Amniotic epithelial cell (primary cell): ENCODE data around the gene SERPINB3.
"Not testable (repeated sequence)": the region's sequence is repeated elsewhere in the genome, so short reads cannot be mapped to it uniquely, and the experiment has no call there.

Source experiments
- DNase-seq: peaks from one replicate; pipeline ENCODE4 v3.0.0-alpha.2; 2010; ENCODE audit warnings: low read depth

SERPINB3 gene

DNA sequence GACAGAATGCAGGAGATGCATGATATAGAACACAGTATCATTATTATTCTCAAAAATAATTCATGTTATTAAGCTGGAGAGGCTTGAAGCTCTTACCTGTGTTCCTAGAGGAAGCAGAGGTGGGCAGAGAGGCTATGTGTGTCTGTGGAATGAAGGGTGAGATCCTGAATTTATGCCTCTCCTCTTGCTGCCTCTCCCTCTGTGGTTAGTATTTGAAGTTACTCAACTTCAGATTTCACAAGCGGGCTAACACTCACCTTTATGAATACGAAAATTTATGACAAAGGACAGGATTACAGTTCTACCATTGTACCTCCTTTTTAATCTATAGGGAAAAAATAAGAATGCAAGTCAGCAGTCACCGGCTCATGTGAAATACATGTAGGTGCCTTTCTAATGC, at the start of gene SERPINB3:
Gene SERPINB3, minus strand, starts transcription at position 144 of the 400 bp plus-strand sequence. CDS start 677 bp downstream, outside the sequence.
- not testable (repeated sequence) for DNase-seq

DNA sequence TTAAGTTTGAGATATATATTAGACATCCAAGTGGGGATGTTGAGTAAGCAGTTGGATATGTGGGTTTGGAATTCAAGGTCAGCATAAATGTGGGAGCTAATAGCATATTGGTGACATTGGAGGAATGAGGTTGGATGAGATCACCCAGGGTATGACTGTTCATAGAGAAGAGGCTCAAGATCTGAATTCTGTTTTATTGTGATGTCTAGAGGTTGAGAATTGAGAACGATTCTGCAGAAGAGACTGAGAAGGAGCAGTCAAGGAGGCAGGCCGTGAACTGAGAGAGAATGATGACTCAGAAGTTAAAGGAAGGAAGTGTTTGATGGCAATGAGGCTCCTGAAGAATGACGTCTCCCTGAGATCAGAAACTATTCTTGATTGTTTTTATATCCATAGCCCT, 47.0 kb upstream of the SERPINB3 start:
- DNase-seq: peak; percentile 51

DNA sequence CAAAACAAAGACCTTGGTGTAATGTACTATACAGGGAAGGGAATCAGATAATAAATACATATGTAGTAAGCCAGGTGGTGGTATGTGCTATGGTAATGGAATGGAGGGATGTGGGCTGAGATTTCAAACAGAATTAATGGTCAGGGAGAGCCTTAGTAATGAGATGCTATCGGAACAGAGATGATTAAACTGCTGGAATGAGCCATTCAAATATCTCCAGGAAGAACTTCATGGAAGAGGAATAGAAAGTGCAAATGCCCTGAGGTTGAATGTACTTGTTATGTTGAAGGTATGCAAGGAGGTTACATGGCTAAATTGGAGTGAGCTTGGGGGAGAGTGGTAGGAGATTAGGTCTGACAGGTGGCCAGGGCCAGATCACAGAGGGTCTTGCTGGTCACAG, 46.1 kb upstream of the SERPINB3 start:
- no peak for DNase-seq

DNA sequence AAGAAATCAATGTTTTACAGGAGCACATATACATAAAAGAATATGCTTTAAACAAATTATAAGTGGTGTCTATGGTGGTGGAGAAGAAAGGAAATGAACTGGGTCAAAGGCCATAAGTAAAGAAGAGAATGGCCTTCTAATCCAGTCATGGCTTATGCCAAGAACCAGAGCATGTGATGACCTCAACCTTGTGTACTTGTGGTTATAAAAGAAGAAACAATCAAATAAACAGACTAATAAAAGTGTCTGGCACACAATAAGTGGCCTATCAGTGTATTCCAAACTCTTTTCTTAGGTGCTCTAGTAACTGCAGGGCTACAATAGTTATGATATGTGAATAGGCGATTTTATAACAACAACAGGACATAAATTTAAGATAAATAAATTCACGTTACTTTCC, 43.7 kb upstream of the SERPINB3 start:
- no peak for DNase-seq

DNA sequence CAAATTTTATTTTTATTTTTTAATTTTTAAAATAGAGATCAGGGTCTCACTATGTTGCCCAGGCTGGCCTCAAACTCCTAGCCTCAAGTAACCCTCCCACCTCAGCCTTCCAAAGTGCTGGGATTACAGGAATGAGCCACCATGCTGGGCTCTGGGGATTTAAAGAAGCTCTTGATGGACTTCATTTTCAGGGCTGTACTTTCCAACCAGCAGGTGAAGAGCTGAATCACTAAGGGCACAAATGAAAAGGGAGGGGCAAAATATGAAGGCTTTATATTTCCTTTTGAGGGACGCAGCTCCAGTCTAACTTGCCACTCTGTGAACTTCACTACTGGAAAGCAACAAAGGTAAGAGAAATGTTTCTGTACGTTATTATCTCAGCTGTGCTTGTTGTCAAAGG, 41.0 kb upstream of the SERPINB3 start, which contains the start of gene SERPINB11:
Gene SERPINB11, plus strand, starts transcription at position 301 of the 400 bp plus-strand sequence. CDS start 7,234 bp downstream, outside the sequence.
- DNase-seq: no peak

DNA sequence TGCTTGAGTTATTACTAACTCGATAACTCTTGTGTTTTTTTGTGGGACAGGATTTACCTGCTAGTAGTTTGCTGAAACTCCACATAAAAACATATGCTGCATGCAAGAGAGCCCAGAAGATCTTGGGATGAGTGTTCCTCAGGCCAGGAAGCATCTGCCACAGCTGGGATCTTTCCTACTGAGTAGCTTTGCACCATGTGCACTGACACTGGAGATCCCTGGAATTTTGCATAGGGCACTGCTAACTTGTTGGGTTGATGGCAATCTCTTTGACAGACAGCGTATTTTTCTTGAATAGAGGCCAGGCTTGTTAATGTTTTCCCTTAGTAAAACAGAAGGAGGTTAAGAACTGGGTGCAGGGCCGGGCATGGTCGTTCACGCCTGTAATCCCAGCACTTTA, 40.3 kb upstream of the SERPINB3 start:
- no peak for DNase-seq

DNA sequence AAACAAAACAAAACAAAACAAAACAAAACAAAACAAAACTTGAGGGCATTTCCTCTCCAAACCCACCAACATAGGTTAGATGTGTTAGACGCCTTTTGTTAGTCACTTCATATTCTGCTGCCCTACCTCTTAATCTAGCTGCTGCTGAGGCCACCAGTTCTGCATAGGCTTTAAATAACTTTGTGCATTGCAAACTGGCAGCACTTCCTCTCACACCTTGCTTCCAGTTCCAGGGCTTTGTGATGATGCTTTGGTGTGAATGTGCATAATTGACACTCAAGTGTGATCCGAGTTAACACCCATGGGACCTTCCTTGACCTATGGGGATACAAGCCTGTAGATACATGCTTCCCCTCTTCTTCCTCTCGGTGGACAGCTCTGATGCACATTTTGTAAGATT, 38.8 kb upstream of the SERPINB3 start:
- DNase-seq: no peak

DNA sequence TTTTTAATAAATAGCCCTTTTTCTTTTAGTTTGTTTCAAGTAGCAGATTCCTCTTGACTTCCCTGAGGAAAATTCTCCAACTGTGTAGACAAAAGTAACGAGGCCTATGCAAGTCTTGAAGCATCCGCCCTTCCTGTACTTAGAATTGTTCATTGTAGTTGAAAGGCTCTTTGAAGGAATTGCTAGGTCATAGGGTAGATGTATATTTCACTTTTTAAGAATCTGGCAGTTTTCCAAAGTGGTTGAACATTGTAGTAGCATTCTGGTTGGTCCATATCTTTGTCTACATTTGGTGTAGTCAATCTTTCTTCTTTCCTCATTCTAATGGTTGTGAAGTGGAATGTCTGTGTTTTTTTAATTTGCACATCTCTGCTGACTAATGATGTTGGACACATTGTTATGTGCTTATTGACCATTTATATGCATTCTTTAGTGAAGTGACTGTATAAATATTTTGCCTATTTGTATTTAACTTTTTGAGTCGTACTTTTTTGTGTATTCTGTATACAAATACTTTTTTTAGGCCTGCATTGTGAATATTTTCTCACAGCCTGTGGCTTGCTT, 35.5 kb upstream of the SERPINB3 start:
- no peak for DNase-seq

DNA sequence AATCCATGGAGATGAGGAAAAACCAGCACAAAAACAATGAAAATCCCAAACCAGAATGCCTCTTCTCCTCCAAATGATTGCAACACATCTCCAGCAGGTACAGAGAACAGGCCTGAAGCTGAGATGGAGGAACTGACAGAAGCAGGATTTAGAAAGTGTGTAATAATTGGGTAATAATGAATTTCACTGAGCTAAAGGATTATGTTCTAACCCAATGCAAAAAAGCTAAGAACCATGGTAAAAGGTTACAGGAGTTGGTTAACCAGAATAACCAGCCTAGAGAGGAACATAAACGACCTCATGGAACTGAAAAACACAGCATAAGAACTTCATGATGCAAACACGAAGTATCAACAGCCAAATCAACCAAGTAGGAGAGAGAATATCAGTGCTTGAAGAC, 27.4 kb upstream of the SERPINB3 start:
- DNase-seq: no peak

DNA sequence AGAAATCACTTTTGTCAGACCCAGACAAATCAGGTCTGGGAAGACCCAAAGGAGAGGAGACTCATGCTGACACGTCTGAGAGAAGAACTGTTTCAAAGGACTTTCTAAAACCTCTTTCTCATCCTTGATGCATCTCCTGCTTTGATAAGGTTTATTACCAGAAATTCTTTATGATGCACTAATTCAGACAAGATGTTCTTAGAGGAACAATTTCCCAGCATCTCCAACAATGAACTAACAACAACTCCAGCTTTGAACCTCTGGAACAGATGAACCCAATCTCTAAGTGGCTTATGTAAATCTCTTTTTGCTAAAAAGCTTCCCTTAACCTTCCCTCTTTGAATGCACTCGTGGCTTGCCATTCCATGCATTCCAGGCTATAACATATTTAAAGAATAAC, 25.2 kb upstream of the SERPINB3 start:
- DNase-seq: no peak

DNA sequence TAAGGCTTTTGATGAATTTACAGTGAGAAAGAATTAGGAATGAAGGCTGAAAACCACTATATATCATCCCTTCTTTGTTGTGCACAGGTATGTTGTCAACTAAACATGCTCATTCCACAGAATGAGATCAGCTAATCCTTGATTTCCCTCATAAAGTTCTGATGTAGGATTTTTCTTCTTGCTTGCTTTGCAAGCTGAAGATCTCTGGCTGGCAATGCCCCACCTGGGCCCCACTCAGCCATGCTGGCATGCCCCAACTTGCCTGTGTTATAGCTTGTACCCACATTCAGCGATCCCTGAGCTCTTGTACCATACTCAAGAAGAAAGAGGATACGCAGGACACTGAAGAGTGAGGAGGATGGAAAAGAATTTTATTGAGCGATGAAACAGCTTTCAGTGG, 23.0 kb upstream of the SERPINB3 start:
- DNase-seq: no peak

DNA sequence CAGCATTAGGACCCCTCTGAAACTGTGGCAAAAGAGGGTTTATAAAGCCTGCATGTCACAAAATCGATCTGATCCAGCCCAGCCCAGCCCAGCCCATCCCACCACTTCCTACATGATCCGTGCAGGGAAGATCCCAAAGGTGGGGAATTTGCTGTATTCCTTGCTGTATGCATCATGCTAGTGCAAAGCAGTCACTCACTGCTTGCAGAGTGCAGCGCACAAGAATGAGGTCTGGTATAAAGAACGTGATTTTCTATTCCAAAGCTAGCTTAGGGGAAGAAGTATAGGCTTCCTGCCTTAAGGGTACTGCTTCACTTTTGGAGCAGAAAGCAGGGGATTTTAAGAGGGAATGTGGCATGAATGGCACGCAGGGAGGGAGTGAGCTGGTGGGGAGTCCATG, 22.2 kb upstream of the SERPINB3 start:
- no peak for DNase-seq

DNA sequence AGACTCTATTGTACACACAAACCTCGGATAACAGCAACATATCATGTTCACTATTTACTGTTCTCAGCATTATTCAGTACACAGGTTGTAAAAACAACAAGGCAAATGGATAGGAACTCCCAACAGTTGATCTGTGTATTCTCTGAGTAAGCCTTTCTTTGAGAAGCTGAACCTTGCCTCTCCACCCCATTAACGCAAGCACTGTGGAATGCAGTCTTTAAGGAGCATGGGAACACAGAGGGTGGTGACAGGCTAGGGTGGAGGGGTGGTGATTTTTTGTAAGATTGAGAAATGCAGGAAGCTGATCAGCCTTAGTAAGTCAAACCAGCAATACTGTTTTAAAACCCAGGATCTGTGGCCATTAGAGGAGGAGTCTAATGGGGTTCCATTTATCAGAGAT, 21.5 kb upstream of the SERPINB3 start:
- peak; percentile 90 for DNase-seq

DNA sequence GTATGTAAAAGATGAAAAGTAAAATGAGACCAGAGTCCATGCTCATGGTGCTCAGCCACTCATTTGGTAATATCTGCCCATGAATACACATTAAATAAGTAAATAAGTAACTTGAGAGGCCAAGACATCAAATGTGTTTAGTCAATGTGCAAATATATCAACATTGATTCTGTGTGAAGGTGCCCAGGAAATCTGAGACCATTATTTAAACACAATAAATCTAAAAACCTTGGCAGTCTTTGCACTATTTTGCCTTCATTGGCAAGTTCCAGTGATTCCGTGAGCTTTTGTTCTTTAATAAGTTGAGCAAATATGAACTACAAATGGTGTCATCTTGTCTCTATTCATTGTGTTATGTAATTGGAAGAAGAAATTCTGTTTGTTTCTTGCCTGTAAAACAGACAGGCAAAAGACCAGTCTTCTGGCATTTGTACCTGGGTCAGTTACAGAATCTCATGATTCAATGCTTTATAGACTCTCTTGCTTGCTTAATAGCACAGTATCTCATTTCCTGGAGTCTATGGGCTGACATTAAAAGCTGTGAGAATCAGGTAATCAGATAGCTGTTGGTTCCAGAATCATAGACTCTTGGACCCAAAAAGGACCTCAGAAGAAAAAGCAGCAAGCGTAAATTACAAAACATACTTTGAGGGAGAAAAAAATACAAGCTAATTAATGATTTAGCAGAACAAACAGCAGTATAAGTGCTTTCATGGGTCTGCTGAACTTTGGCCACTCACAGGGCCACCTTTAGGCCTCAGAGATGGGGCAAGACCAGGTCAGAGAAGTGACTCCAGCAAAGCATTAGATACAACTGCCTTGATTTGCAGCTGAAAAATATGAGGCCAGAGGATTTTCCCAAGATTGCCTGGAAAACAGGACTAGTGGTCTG, 20.0 kb upstream of the SERPINB3 start:
- no peak for DNase-seq

DNA sequence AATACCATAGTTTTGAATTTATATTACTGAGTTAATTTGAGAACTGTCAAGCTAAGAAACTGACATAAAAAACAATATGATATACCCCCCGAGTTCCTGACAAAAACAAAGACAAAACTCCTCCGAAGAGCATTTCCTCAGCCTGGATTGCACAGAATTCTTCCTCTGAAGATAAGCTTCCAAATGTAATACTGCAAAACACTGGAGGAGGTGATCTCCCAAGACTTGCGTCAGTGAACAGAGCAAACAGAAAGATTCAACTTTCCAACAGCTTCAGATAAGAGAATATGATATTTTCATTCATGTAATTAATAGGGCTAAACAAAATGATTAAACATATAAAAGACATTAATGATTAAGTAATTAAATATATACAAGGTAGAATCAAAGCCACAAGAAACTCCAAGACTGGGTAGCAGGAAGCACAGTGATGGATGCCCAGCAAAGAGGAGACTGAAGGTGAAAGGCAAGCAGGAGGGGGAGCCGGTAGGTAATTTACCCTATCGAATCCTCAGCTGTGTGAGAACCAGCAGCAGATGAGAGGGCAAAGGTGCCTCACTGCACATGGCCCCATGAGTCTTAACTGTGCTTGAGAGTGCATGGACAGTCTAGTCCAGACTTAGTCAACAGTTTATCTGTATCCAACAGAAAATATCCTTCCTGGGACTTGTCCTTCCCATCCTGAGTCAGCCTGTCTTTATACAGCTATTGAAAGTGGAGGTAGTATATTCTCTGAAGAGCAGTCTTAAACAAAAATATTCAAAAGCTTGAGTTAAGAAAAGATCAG, 18.3 kb upstream of the SERPINB3 start:
- DNase-seq: peak; percentile 63

DNA sequence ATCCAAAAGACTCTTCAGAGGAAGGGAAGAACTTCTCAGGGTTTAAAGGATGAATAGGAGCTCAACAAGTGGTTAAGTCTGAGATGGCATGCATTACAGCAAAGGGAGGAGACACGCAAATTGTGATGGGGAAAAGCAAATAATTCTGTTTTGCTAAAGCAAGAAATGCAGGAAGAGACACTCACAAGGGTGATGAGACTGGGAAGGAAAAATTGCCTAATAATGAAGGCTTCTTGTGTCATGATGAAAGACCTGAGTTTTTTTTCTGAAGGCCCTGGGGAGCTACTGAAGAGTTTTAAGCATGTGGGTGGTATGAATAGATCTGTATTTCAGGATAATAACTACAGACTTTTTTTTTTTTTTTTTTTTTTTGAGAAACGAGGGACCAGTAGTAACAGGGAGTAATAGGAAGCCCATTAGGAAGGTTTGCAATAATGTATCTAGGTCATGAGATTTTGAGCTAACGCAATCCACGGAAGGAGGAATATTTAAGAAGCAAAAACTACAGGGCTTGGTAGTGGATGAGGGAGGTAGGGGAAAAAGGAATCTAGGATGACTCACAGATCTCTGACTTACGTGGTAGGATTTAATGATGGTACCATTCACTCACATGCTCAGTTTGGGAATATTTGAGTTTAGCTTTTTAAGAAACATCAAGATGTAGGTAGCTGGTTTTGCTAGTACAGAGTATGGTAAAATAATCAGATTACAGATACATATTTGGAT, 16.0 kb upstream of the SERPINB3 start:
- peak; percentile 70 for DNase-seq

DNA sequence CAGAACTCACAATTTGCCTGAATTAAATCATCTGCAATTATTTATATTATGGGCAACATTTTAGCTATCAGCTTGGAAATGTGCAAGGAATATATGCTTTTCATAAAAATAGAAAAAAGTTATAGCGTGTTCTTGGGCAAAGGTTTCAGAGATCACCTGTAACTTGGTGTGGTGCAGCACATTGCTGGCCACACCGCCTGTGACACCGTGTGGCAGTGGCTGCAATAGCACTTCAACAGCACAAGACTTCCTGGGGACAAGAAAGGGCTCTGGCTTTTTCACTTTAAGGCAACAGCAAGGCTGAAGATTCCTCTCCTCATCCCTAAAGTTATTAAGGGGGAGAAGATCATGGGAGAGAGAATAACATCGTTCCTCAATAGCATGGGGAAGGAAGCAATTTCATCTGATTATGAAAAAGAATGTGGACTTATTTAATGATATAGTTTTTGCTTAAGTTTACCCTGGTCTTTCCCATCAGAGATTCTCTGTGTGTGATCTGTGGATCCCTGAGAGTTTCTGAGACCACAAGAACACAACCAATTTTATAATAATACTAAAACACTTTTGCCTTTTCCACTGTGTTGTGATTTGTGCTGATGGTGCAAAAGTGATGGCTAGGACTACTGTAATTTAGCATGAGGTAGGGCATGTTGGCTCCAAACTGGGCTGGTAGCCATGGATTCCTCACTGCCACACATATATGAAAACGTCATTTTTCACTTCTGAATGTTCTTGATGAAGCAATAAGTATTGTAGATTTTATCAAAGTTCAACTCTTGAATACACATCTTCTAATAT, 15.0 kb upstream of the SERPINB3 start:
- no peak for DNase-seq

DNA sequence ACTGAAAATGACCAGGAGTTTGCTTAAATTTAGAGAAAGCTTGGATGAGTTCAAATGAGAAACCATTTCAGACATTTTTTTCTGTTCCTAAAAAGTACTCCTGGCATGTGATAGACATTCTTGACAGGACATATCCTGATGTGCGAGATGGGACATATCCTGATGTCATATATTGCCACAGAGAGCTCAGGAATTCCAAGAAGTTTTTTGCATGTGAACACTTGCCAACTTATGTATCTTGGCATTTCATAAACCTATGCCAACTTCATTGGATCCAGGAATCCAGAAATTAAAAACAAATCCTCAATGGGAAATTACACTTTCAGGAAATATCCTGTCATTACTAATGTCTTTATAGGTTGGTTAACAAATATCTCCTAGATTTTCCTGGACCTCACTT, 2.9 kb upstream of the SERPINB3 start:
- no peak for DNase-seq

DNA sequence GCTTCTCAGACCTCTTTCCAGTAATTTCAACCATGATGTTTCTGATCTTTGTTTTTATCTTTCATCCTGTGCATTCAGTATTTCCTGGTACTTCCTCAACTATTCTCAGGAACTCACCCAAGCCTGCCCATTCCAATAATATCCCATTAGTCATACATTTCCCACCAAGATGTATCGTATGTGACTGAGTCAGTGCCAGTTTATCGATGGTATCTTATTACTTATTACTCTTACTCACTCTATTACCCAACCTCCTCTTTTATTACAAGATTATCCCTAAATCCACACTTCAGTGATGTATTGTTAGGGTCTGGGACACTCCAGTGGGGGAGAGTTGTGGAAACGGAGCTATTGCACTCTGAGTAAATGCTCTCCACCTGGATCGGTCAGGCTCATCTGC, 2.8 kb downstream of the SERPINB3 start:
- DNase-seq: peak; percentile 33

DNA sequence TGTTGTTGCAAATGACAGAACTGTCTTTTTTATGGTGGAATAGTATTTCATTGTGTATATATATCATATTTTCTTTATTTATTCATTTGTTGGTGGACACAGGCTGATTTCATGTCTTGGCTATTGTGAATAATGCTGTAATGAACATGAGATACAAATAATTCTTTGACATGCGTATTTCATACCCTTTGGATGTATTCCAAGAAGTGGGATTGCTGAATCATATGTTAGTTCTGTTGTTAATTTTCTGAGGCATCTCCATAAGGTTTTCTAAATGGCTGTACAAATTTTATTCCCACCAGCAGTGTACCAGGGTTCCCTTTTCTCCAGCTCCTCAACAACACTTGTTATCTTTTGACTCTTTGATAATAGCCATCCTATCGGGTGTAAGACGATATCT, 11.4 kb downstream of the SERPINB3 start:
- peak; percentile 41 for DNase-seq

DNA sequence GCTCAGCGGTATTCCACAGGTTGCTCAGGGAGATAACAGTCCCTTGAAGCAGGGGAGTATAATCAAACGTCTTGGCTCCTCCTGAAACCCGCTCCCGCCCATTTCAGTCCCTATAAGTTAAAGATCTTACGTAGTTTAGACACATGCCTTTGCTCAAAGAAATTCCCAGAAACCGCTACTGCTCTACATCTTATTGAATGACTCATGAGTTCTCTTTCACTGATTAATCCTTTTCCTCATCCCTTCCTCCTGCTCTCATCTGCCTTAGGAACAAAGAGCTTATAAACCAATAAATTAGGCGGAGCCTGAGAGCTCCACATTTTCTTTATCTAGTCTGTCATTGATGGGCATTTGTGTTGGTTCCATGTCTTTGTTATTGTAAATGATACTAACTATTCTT, 13.5 kb downstream of the SERPINB3 start:
- peak; percentile 75 for DNase-seq
